Measurements from ENCODE around the gene ALPK1. TPM values are rescaled to one million over a fixed set of nuclear protein-coding genes. Genes with fewer than 3 reads are reported as not detected.

ALPK1 gene
- total and polyA plus RNA-seq, 4 donors, result 2.8 to 14.0 (median 4.7) TPM

GRCh38 chr4:112277220-112277619, 19.9 kb upstream of the ALPK1 start:
- WGBS, result 97% methylated on average over 3 of the region's 3 CpGs
- no peaks in the 10 kb centered on the region for H3K9me3 ChIP-seq (ENCODE audit: control insufficient read depth in 4 of 4, low read length in 3 of 4)
- no peak overlapping the region for H3K9ac ChIP-seq (ENCODE audit: low read depth in 1 of 2, low read length in 2 of 2)
- no peak overlapping the region for H3K4me3 ChIP-seq (ENCODE audit: low read depth in 1 of 3, low read length in 3 of 3)
- H3K27me3 ChIP-seq (ENCODE audit: control insufficient read depth in 4 of 4, insufficient read depth in 4 of 4, low read length in 3 of 4), result no peaks in the 10 kb centered on the region
- H3K36me3 ChIP-seq (ENCODE audit: control insufficient read depth in 4 of 4, insufficient read depth in 3 of 4, low read depth in 1 of 4, low read length in 3 of 4), result peaks cover 0 to 8% (median 2%) of the 10 kb centered on the region in 4 donors
- no peak for DNase-seq (ENCODE audit: low spot score)
- H3K27ac ChIP-seq (ENCODE audit: low read depth in 1 of 2, low read length in 2 of 2), result no peak overlapping the region
- TF ChIP-seq MAX (IDR thresholded peaks at IDR 0.05) (no peak), NR2F2 (IDR thresholded peaks at IDR 0.05) (no peak), RXRA (IDR thresholded peaks at IDR 0.05) (no peak), FOXA2 (IDR thresholded peaks at IDR 0.05) (no peak), EGR1 (IDR thresholded peaks at IDR 0.05; ENCODE audit: low read depth in 2 of 2) (no peak), SP1 (IDR thresholded peaks at IDR 0.05) (no peak), JUND (IDR thresholded peaks at IDR 0.05) (no peak), HNF4G (IDR thresholded peaks at IDR 0.05) (no peak), CTCF (IDR thresholded peaks at IDR 0.05; ENCODE audit: low read depth, low read length, missing input control) (no peak), RAD21 (IDR thresholded peaks at IDR 0.05) (no peak), GABPA (IDR thresholded peaks at IDR 0.05 in 1 of 2, conservative IDR thresholded peaks at IDR 0.05 in 1 of 2) (no peak)
- H3K4me1 ChIP-seq (ENCODE audit: control insufficient read depth in 4 of 4, insufficient read depth in 4 of 4, low read length in 3 of 4), result peaks cover 0 to 6% (median 0%) of the 10 kb centered on the region in 4 donors

GRCh38 chr4:112277705-112278448, 19.3 kb upstream of the ALPK1 start:
- 92% methylated on average over 10 of the region's 10 CpGs for WGBS

More at GRCh38 chr4:112277705-112278448, 19.3 kb upstream of the ALPK1 start:
- no peaks in the 10 kb centered on the region for H3K9me3 ChIP-seq (ENCODE audit: control insufficient read depth in 4 of 4, low read length in 3 of 4)
- H3K27me3 ChIP-seq (ENCODE audit: control insufficient read depth in 4 of 4, insufficient read depth in 4 of 4, low read length in 3 of 4), result no peaks in the 10 kb centered on the region
- no peak overlapping the region for H3K27ac ChIP-seq (ENCODE audit: low read depth in 1 of 2, low read length in 2 of 2)
- no peak overlapping the region for H3K9ac ChIP-seq (ENCODE audit: low read depth in 1 of 2, low read length in 2 of 2)
- no peak overlapping the region for H3K4me3 ChIP-seq (ENCODE audit: low read depth in 1 of 3, low read length in 3 of 3)
- peaks cover 0 to 6% (median 2%) of the 10 kb centered on the region in 4 donors for H3K4me1 ChIP-seq (ENCODE audit: control insufficient read depth in 4 of 4, insufficient read depth in 4 of 4, low read length in 3 of 4)
- peaks cover 0 to 8% (median 2%) of the 10 kb centered on the region in 4 donors for H3K36me3 ChIP-seq (ENCODE audit: control insufficient read depth in 4 of 4, insufficient read depth in 3 of 4, low read depth in 1 of 4, low read length in 3 of 4)
- TF ChIP-seq FOXA2 (IDR thresholded peaks at IDR 0.05) (no peak), HNF4G (IDR thresholded peaks at IDR 0.05) (no peak), REST (IDR thresholded peaks at IDR 0.05) (no peak), YY1 (IDR thresholded peaks at IDR 0.05) (no peak), JUND (IDR thresholded peaks at IDR 0.05) (no peak), GABPA (IDR thresholded peaks at IDR 0.05 in 1 of 2, conservative IDR thresholded peaks at IDR 0.05 in 1 of 2) (no peak), EGR1 (IDR thresholded peaks at IDR 0.05; ENCODE audit: low read depth in 2 of 2) (no peak), RXRA (IDR thresholded peaks at IDR 0.05) (no peak), HNF4A (conservative IDR thresholded peaks at IDR 0.05) (no peak), RAD21 (IDR thresholded peaks at IDR 0.05) (no peak), ATF3 (IDR thresholded peaks at IDR 0.05) (no peak)
- DNase-seq (ENCODE audit: low spot score), result no peak
